ENCODE measurements around the gene NKX2-8.
A peak's percentile ranks its signal among the peaks of the same experiment; 100 is the strongest.

The NKX2-8 gene

GRCh38 chr14:36582011-36582873, at the start of gene NKX2-8:
TSS of gene NKX2-8 (minus strand) at chr14:36582614. CDS start at chr14:36582389, 225 bp downstream.
- peak; percentile 34 to 72 (median 59) for DNase-seq

GRCh38 chr14:36627981-36628380, 45.6 kb upstream of the NKX2-8 start:
- no peak for DNase-seq

- DNase-seq: peak in 1 of 3 experiments; percentile 16
Observed at GRCh38 chr14:36626151-36626550, 43.7 kb upstream of the NKX2-8 start.

- DNase-seq: no peak
Observed at GRCh38 chr14:36625436-36625835, 43.0 kb upstream of the NKX2-8 start.

GRCh38 chr14:36625014-36625413, 42.6 kb upstream of the NKX2-8 start:
- no peak for DNase-seq

GRCh38 chr14:36619853-36620252, 37.4 kb upstream of the NKX2-8 start:
- peak in 1 of 3 experiments; percentile 25 for DNase-seq

GRCh38 chr14:36619131-36619530, 36.7 kb upstream of the NKX2-8 start:
- peak in 1 of 3 experiments; percentile 17 for DNase-seq

- DNase-seq: no peak
Observed at GRCh38 chr14:36618641-36619040, 36.2 kb upstream of the NKX2-8 start.

GRCh38 chr14:36617824-36618223, 35.4 kb upstream of the NKX2-8 start:
- peak in 1 of 3 experiments; percentile 28 for DNase-seq

- peak in 2 of 3 experiments; percentile 33 to 64 for DNase-seq
Observed at GRCh38 chr14:36605506-36605857, 23.1 kb upstream of the NKX2-8 start.

GRCh38 chr14:36604757-36605505, 22.5 kb upstream of the NKX2-8 start:
- peak; percentile 81 to 97 (median 97) for DNase-seq

- DNase-seq: no peak
Observed at GRCh38 chr14:36600431-36600830, 18.0 kb upstream of the NKX2-8 start.

GRCh38 chr14:36591482-36591881, 9.1 kb upstream of the NKX2-8 start:
- DNase-seq: no peak

- no peak for DNase-seq
Observed at GRCh38 chr14:36588788-36589187, 6.4 kb upstream of the NKX2-8 start.

GRCh38 chr14:36588119-36588518, 5.7 kb upstream of the NKX2-8 start:
- DNase-seq: no peak

GRCh38 chr14:36585100-36585499, 2.7 kb upstream of the NKX2-8 start:
- peak in 2 of 3 experiments; percentile 41 to 98 for DNase-seq

- DNase-seq: no peak
Observed at GRCh38 chr14:36583893-36584811, 1.7 kb upstream of the NKX2-8 start.

- DNase-seq: no peak
Observed at GRCh38 chr14:36583242-36583892, 953 bp upstream of the NKX2-8 start.

GRCh38 chr14:36582874-36583241, 444 bp upstream of the NKX2-8 start:
- DNase-seq: no peak

- peak; percentile 70 to 95 (median 85) for DNase-seq
Observed at GRCh38 chr14:36580856-36581831, 1.3 kb downstream of the NKX2-8 start.
